Skin of body (tissue), 2 donors: ENCODE measurements around the gene LYPD3. TPM values are rescaled to one million over a fixed set of nuclear protein-coding genes. Genes with fewer than 3 reads are reported as not detected.

Experiments
- DNase-seq: peaks from one replicate; lab custom pipeline; 2025; lab: John Stamatoyannopoulos, UW
- total RNA-seq: library from RNA; depleted of rRNA; stranded (reverse); fragments of >200 nt; gene quantifications from one replicate; pipeline ENCODE4 v1.2.3, GENCODE V29; 2014

The LYPD3 gene
- total RNA-seq, 1 donor from 2014 or later, result 73.8 TPM

DNA sequence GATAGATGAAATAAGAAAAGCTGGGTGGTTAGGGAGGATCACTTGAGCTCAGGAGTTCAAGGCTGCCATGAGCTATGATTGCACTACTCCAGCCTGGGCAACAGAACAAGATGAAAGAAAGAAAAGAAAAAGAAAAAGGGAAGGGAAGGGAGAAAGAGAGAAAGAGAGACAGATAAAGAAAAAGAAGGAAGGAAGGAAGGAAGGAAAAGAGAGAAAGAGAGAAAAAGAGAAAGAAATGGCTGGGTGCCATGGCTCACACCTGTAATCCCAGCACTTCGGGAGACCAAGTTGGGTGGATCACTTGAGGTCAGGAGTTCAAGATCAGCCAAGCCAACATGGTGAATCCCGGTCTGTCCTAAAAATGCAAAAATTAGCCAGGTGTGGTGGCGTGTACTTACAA is 29.6 kb downstream of the LYPD3 start:
- DNase-seq, result no peak

DNA sequence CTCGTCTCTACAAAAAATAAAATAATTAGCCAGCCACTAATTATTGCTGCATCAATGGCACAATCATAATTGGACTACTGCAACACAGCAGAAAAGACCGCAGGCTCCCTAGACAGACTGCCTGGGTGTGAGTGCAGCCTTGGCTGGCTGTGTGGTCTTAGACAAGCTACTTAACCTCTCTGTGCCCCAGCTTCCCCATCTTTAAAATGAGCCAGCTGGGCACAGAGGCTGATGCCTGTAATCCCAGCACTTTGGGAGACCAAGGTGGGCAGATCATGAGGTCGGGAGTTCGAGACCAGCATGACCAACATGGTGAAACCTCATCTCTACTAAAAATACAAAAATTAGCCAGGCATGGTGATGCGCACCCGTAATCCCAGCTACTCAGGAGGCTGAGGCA is 31.7 kb downstream of the LYPD3 start:
- DNase-seq, result no peak

DNA sequence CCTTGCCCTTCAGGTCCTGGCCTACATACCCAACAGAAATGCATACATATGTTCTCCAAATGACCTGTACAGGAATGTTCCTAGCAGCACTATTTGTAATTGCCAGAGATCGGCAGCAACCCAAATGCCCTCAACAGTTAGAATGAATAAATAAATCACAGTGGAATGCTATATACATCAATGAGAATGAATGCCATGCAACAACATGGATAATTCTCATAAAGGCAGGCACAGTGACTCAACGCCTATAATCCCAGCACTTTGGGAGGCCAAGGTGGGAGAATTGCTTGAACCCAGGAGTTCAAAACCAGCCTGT is 32.1 kb downstream of the LYPD3 start:
- no peak for DNase-seq

DNA sequence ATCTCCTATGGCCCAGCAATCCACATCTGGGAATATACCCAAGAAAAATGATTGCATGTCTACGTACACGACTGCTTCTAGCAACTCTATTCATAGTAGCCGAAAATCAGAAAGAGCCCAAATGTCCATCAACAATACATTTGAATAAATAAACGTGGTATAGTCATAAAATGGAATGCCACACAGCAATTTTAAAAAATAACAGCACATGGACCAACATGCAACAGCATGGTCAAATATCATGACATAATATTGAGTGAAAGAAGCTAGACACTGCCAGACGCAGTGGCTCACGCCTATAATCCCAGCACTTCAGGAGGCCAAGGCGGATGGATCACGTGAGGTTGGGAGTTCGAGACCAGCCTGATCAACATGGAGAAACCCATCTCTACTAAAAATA is 34.4 kb downstream of the LYPD3 start:
- DNase-seq, result no peak

DNA sequence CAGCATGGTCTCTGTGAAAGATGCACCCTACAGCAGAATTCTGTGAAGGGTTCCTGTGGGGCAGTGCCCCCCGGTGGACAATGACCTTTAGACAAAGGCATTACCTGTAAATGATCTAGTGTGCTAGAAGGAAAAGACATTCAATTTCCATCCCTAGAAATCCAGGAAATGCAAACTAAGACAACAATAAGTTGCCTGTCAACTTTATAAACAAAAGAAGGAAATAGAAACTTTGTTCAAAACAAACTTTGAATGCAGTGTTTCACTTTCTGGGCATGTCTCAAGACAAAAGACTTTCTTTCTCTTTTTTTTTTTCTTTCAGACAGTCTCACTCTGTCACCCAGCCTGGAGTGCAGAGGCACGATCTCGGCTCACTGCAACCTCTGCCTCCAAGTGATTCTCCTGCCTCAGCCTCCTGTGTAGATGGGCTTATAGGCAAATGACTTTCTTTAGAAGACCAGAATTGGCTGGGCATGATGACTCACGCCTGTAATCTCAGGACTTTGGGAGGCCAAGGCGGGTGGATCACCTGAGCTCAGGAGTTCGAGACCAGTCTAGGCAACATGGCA is 35.2 kb downstream of the LYPD3 start:
- no peak for DNase-seq

DNA sequence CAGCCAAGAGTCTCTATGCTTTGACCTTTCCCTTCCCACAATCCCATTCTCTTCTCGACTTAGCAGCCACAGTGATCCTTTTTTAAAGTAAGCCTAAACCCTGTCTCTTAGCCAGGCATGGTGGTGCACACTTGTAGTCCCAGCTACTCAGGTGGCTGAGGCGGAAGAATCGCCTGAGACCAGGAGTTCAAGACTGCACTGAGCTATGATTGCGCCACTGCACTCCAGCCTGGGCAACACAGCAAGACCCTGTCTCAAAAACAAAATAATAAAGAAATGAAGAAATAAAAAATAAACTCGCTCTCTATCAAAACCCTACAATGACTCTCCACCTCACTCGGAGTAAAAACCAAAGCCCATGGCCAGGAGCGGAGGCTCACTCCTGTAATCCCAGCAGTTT is 36.0 kb downstream of the LYPD3 start:
- no peak for DNase-seq

DNA sequence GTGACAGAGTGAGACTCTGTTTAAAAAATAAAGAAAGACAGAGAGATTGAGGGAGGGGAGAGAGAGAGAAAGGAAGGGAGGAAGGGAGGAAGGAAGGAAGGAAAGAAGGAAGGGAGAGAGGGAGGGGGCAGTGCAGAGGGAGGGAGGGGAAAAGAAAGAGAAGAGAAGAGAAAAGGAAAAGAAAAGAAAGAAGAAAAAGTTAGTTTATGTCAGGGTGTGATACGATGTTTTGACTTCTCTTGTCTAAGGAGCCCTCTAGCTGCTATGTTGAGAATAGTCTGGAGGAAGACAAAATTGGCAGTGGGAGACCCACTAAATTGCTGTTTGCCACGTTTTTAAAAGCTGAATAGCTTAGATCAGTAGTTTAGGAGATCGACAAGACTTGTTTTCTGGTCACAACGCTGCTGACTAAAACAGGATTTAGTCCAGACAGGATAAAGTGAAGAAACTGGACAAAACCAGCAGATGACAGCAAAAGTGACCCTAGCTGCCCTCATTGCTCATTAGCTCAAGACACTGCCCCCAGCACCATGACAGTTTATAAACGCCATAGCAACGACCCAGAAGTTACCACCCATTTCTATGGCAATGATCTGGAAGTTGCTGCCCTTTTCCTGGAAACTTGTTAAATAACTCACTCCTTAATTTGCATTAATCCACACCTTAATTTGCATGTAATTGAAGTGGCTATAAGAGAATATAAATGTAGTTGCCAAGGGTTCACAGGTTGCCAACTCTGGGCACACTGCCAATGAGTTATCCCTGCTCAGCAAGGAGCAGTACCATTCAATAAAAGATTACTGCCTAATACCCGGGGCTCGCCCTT is 39.6 kb downstream of the LYPD3 start:
- no peak for DNase-seq

DNA sequence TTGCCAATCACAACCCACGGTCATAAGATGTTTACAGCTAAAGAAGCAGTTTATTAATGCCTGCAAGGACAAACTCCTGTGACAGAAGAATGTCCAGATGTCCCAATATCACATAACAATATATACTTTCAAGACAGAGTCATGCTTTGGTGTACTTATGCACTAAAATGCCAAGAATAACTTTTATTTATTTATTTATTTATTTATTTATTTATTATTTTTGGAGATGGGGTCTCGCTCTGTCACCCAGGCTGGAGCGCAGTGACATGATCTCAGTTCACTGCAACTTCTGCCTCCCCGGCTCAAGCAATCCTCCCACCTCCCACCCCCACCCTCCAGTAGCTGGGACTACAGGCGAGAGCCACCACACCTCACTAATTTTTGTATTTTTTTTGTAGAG is 41.6 kb downstream of the LYPD3 start:
- no peak for DNase-seq

DNA sequence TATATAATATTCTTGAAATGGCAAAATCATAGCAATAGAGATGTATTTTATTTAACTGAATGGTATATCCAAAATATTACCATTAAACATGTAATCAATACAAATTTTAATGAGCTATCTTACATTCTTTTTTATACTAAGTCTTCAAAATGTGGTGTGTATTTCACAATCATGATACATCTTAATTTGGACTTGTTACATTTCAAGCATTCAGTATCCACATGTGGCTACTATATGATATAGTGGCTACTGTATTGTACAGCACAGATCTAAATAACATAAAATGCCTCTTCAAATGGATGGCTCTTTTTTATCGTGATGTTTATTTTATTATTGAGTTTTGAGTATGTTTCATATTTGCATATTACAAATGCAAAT is 42.7 kb downstream of the LYPD3 start:
- DNase-seq, result no peak

DNA sequence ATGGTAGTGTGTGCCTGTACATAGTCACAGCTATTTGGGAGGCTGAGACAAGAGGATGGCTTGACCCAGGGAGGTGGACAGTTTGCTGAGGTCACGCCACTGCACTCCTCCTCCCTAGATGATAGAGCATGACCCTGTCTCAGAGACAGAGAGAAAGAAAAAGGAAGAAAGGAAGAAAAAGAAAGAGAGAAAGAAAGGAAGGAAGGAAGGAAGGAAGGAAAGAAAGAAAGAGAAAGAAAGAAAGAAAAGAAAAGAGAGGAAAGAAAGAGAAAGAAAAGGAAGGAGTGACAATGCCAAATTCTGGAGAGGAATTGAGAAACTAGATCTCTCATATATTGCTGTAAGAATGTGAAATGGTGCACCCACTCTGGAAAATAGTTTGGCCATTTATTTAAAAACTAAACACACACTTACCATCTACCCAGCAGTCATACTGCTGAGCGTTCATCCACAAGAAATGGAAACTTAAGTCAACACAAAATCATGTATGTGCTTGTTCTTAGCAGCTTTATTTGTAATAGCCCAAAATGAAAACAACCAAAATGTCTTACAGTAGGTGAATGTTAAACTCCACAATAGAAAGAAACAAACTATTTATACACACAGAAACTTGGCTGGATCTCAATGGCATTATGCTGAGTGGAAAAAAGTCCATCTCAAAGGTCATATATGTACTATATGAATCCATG is 43.3 kb downstream of the LYPD3 start:
- no peak for DNase-seq

DNA sequence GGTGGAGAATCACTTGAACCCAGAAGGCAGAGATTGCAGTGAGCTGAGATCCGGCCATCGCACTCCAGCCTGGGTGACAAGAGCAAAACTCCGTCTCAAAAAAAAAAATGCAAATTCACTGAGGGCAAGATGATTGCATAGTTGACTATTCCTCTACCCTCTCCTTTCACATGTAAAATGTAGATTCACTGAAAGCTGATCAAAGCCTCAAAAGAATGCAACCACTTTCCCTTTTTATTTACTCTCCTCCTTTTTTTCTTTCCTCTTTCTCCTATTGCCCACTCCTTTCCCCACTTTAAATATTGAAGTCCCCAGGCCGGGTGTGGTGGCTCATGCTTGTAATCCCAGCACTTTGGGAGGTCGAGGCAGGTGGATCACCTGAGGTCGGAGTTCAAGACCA is 44.5 kb downstream of the LYPD3 start:
- no peak for DNase-seq

DNA sequence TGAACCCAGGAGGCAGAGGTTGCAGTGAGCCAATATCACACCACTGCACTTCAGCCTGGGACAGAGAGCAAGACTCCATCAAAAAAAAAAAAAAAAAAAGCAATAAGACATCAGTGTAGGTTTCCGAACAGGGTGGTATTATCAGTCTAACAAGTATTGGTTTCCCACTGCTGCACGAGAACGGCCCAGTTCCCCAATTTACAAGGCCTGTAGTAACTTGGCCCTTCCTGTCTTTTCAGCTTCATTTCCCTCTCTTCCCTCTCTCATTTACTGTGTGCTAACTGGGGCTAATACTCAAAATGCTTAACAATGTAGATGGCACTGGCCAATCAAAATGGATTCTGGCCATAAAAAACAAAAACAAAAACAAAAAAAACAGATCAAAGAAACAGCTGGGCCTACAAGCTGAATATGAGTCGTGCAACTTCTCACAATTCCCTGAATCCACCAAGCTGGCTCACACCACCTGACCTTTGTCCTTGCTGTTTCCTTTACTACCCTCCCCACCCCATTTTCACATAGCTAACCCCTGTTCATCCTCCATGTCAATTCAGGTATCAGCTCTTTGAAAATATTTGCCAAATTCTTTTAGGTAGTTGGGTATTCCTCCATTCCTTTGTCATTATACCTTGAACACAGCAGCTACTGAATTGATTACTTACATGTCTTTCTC is 48.3 kb downstream of the LYPD3 start:
- no peak for DNase-seq

DNA sequence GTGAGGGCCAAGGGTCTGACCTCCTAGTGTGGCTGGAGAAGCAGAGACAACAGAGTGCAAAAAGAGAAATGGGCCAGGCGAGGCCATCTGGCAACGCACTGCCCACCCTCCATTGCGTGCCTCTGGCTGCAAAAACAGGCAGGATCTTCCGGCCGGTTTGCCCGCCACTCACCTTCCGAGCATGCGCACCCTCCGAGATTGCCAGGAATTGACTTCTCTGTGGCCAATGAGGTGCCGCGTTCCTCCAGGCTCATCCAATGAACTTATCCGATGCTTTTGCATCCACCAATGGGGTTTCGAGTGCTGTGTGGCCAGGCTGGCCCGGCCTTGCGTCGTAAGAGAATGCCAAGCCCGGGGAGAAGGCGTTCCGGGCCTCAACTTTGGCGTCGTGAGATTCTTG is 50.9 kb downstream of the LYPD3 start, which contains the start of gene TEX101:
Gene TEX101 (plus strand): TSS at position 337 of the 400 bp plus-strand sequence. CDS start 1,030 bp downstream, outside the sequence.
- no peak for DNase-seq

DNA sequence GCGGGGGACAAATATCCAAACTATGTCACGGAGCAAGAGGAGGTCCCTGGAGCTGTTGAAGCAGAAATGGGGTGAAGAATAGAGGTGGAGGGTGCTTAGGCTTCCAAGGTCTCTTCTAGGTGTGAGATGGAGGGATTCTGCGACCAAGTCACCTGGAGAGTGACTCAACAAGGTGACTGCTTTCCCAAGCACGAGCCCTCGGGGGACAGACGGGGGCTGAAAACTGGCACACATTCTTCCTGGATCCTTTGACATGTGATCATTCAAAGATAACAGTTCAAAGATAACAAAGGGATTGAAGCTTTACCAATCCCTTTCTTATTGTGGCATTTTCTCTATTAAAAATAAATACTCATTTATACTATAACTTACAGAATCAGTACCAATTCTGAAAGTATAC is 53.0 kb downstream of the LYPD3 start:
- DNase-seq, result no peak

Other genes starting within 250 kb of the LYPD3 start
- not detected for gene PSG9, start 196.1 kb downstream of the LYPD3 start, total RNA-seq
- gene CD177, start 111.9 kb downstream of the LYPD3 start, total RNA-seq, result 19.0 TPM
- not detected for gene TEX101, start 50.7 kb downstream of the LYPD3 start, total RNA-seq
- 19.3 TPM for gene PHLDB3, start 39.1 kb upstream of the LYPD3 start, total RNA-seq
- 23.4 TPM for gene ETHE1, start 61.6 kb upstream of the LYPD3 start, total RNA-seq
- gene ZNF575, start 67.6 kb upstream of the LYPD3 start, total RNA-seq, result 0.79 TPM
- 10.6 TPM for gene XRCC1, start 109.9 kb upstream of the LYPD3 start, total RNA-seq
- gene PINLYP, start 110.2 kb upstream of the LYPD3 start, total RNA-seq, result 23.1 TPM
- 19.6 TPM for gene IRGQ, start 130.5 kb upstream of the LYPD3 start, total RNA-seq
- 4.6 TPM for gene ZNF576, start 131.0 kb upstream of the LYPD3 start, total RNA-seq
- not detected for gene SRRM5, start 146.5 kb upstream of the LYPD3 start, total RNA-seq
- 28.4 TPM for gene ZNF428, start 154.0 kb upstream of the LYPD3 start, total RNA-seq
- 10.4 TPM for gene CADM4, start 174.2 kb upstream of the LYPD3 start, total RNA-seq
- 29.1 TPM for gene PLAUR, start 204.6 kb upstream of the LYPD3 start, total RNA-seq